Upper lobe of left lung (tissue), 6 donors: ENCODE measurements around the gene PCK2. TPM values are rescaled to one million over a fixed set of nuclear protein-coding genes. Genes with fewer than 3 reads are reported as not detected.
A peak's percentile ranks its signal among the peaks of the same experiment; 100 is the strongest.

ENCODE experiments used
- ATAC-seq, 2 donors: fragments of 200-7000 bp; cut with Tn5 transposase; one replicate each; pipeline ENCODE4 v1.9.1; 2022; ENCODE audit warnings: mild to moderate bottlenecking in 2 of 2, moderate library complexity in 2 of 2; ENCODE audit not compliant: low FRiP score in 2 of 2
- DNase-seq, 2 donors: peaks; one replicate each; pipeline ENCODE4 v3.0.0-alpha.2; 2019 to 2020
- H3K27ac ChIP-seq, 4 donors: fragments of 200-600 bp; sonication (generic); one replicate each; pipeline ENCODE4 v1.5.1; 2016 to 2019
- H3K27me3 ChIP-seq, 4 donors: fragments of 200-600 bp; sonication (generic); one replicate each; pipeline ENCODE4 v1.5.1; 2017 to 2019
- H3K36me3 ChIP-seq, 4 donors: fragments of 200-600 bp; sonication (generic); one replicate each; pipeline ENCODE4 v1.5.1; 2016 to 2019
- H3K4me1 ChIP-seq, 4 donors: fragments of 200-600 bp; sonication (generic); one replicate each; pipeline ENCODE4 v1.5.1; 2018 to 2019
- H3K4me3 ChIP-seq, 4 donors: fragments of 200-600 bp; sonication (generic); one replicate each; pipeline ENCODE4 v1.5.1; 2017 to 2019; ENCODE audit warnings: mild to moderate bottlenecking in 2 of 4, moderate library complexity in 1 of 4
- H3K9me3 ChIP-seq, 4 donors: fragments of 200-600 bp; sonication (generic); one replicate each; pipeline ENCODE4 v1.5.1; 2018 to 2019
- EP300 ChIP-seq, 4 donors: sonication (generic); formaldehyde crosslinking; IDR thresholded peaks; one replicate each; pipeline ENCODE4 v1.5.1; 2017; ENCODE audit warnings: antibody characterized with exemption in 4 of 4, control low read depth in 2 of 4
- POLR2A ChIP-seq, 4 donors: fragments of 450-650 bp; IDR thresholded peaks; one replicate each; pipeline ENCODE4 v1.5.1; 2016 to 2017; ENCODE audit warnings: antibody characterized with exemption in 4 of 4, mild to moderate bottlenecking in 2 of 4
- POLR2AphosphoS5 ChIP-seq, 2 donors: sonication (generic); formaldehyde crosslinking; IDR thresholded peaks; one replicate each; pipeline ENCODE4 v1.5.1; 2017; ENCODE audit warnings: antibody characterized with exemption in 2 of 2
- WGBS, 2 donors: methylation state at CpG; one replicate each; pipeline ENCODE4 v1.1.5; 2017 to 2018; 5-methylcytosine and 5-hydroxymethylcytosine counted together
- total RNA-seq, 6 donors: library from RNA; depleted of rRNA in 4 of 6; stranded (reverse); fragments of >200 nt in 4 of 6; gene quantifications; one replicate each; pipeline versions ENCODE4 v1.1.0 to v1.2.1, GENCODE V29; 2016 to 2021
- TF ChIP-seq, protein P1 (sequence below), 6 experiments: fragments of 450-650 bp in 4 of 6; fragments of 200-600 bp in 2 of 6; sonication (generic) in 2 of 6; IDR thresholded peaks; one replicate each; pipeline ENCODE4 v1.5.1; 2016 to 2019; ENCODE audit warnings: antibody characterized with exemption in 6 of 6
- donor health status: DM: no; HTN: no; CAD: no; lungs with moderate emphysema.
- donor health status: DM: no; HTN: yes; CAD: no; lungs with severe emphysema.

The PCK2 gene
- total RNA-seq, 6 donors from 2014 or later, result 27.2 to 70.3 (median 34.9) TPM

DNA sequence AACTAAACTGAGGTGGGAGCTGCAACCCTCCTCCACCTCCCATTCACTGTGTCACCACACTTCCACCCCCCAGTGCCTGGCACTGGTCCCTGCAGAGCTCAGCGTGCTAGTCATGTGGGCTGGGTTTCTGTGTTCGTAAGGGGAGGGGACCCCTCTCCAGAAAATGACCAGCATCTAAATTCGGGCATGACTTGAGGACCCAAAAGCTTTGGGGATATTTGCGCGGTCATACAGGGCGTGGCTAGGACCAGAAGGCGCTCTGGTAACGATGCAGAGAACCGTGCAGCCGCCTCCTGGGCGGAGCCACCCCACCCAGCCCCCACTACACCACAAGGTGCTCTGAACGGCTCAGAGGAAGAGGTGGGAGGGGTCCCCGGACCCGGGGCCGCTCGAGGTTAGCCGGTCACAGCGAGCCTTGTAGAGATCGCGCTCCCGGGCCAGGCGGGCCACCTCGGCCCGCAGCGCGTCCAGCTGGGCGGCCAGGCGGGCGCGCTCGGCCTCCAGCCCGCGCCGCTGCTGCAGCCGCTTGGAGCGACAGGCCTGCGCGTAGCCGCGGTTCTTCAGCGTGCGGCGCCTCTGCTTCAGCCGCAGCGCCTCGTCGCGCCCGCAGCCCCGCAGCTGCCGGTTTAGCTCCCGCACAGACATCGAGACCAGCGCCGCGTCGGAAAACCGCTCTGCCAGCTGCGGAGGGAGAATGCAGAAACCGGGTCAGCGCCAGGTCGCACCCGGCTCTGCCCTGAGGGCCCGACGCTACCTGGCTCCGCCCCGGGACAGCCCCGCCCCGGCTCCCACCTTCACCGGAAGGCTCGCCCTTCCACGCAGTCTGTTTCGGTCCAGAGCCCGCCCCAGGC is 13.0 kb upstream of the PCK2 start:
- ATAC-seq (peak; percentile 73 to 77), DNase-seq (peak; percentile 76 to 94)
- H3K27ac ChIP-seq, result peak overlapping the region; percentile 22 to 81 (median 73)
- H3K9me3 ChIP-seq, result no peaks in the 10 kb centered on the region
- WGBS, 2 donors, result 0 to 3% methylated on average over 11 to 13 of the region's 74 CpGs
- peaks cover 5 to 17% (median 16%) of the 10 kb centered on the region in 4 donors for H3K4me1 ChIP-seq
- H3K27me3 ChIP-seq, result no peaks in the 10 kb centered on the region
- TF ChIP-seq POLR2AphosphoS5 (IDR thresholded peaks at IDR 0.05) (peak in 1 of 2 donors; percentile 19), EP300 (IDR thresholded peaks at IDR 0.05) (no peak), POLR2A (IDR thresholded peaks at IDR 0.05) (peak in 2 of 4 donors; percentile 11 to 74)
- TF ChIP-seq, protein P1, sequence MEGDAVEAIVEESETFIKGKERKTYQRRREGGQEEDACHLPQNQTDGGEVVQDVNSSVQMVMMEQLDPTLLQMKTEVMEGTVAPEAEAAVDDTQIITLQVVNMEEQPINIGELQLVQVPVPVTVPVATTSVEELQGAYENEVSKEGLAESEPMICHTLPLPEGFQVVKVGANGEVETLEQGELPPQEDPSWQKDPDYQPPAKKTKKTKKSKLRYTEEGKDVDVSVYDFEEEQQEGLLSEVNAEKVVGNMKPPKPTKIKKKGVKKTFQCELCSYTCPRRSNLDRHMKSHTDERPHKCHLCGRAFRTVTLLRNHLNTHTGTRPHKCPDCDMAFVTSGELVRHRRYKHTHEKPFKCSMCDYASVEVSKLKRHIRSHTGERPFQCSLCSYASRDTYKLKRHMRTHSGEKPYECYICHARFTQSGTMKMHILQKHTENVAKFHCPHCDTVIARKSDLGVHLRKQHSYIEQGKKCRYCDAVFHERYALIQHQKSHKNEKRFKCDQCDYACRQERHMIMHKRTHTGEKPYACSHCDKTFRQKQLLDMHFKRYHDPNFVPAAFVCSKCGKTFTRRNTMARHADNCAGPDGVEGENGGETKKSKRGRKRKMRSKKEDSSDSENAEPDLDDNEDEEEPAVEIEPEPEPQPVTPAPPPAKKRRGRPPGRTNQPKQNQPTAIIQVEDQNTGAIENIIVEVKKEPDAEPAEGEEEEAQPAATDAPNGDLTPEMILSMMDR (IDR thresholded peaks at IDR 0.05), result no peak
- peak overlapping the region; percentile 15 to 80 (median 74) for H3K4me3 ChIP-seq
- H3K36me3 ChIP-seq, result no peaks in the 10 kb centered on the region

DNA sequence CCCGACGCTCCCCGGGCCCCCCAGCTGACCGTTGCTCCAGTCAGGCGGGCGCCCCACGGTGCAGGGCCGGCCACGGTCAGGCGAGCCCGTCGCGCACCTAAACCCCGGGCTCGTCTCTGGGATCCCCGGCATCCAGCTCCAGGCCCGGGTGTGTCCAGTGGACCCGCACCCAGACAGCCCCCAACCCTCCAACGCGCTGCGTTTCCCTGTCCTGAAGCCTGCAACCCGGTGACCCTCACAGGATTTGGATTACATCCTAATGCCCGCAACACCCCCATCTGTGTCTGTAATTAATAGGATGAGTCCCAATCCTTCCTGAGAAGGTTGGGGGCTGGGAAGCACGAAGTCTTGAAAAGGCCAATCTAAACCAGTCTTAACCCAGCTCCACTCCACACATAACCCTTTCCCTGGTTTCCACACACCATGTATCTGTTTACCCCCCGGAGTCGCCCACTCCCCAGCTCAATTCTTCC is 12.3 kb upstream of the PCK2 start:
- H3K27ac ChIP-seq, result peak overlapping the region; percentile 22 to 81 (median 73)
- no peaks in the 10 kb centered on the region for H3K36me3 ChIP-seq
- ATAC-seq (no peak), DNase-seq (no peak)
- H3K9me3 ChIP-seq, result no peaks in the 10 kb centered on the region
- TF ChIP-seq, protein P1 (IDR thresholded peaks at IDR 0.05), result no peak
- TF ChIP-seq EP300 (IDR thresholded peaks at IDR 0.05) (no peak), POLR2AphosphoS5 (IDR thresholded peaks at IDR 0.05) (no peak), POLR2A (IDR thresholded peaks at IDR 0.05) (no peak)
- H3K4me3 ChIP-seq, result peak overlapping the region; percentile 15 to 80 (median 74)
- H3K4me1 ChIP-seq, result peaks cover 5 to 17% (median 16%) of the 10 kb centered on the region in 4 donors
- no peaks in the 10 kb centered on the region for H3K27me3 ChIP-seq
- WGBS, 2 donors, result 44 to 51% methylated on average over 14 to 16 of the region's 26 CpGs

DNA sequence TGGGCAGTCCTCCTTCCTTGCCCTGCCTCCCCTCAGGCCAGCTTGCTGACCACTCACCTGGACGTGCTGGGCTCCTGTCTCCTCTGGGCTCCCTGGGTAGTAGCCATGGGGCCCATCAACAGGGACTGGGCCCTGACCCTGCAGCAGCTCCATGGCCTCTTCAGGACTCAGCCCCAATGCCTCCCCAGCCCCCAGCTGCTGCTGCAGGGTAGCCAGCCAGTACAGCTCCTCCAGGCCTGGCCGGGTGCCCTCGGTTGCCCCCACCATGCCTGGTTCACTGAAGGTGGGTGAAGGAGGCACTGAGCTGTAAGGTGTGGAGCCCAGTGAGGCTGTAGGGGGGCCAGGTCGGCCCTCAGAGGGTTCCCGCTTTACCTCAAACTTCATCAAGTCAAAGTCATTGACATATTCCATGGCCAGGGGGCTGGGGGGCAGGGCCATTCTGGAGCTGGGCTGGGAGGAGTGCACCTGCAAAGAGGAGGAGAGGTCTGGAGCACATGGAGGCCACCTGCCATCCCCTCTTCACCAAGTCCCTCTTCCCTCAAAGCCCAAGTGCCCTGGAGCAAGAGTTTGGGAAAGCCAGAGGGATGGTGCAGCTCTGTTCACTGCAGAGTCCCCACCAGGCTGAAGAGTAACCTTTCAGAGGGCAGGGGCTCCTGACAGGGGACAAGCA is 11.6 kb upstream of the PCK2 start:
- Histone ChIP-seq H3K4me1 (peaks cover 5 to 17% (median 16%) of the 10 kb centered on the region in 4 donors), H3K36me3 (no peaks in the 10 kb centered on the region), H3K27ac (no peak overlapping the region), H3K27me3 (no peaks in the 10 kb centered on the region), H3K4me3 (no peak overlapping the region), H3K9me3 (no peaks in the 10 kb centered on the region)
- DNase-seq, result no peak
- no peak for ATAC-seq
- no peak for TF ChIP-seq EP300 (IDR thresholded peaks at IDR 0.05)
- no peak for TF ChIP-seq POLR2A (IDR thresholded peaks at IDR 0.05)
- TF ChIP-seq, protein P1 (IDR thresholded peaks at IDR 0.05), result no peak
- TF ChIP-seq POLR2AphosphoS5 (IDR thresholded peaks at IDR 0.05), result no peak
- WGBS, 2 donors, result 96 to 100% methylated on average over 1 to 5 of the region's 5 CpGs

DNA sequence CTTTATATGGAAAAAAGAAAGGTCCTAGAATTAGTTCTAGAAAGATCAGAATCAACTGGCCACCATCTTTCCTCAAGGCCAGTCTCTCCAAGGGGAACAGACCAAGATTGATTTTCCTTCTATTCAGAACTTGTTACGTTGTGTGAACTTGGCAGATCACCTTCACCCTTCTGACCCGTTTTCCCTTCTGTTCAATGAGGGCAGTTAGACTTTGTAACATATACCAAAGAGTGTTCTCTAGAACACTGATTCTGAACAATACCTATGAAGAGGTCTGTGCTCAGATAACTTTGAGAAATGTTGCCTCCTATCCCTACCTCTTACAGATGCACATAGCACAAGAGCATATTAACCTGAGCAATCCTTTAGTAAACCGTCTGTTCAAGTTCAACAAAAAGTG is 10.6 kb upstream of the PCK2 start:
- Histone ChIP-seq H3K36me3 (no peaks in the 10 kb centered on the region), H3K27ac (no peak overlapping the region), H3K27me3 (no peaks in the 10 kb centered on the region), H3K4me3 (no peak overlapping the region), H3K4me1 (peaks cover 5 to 17% (median 16%) of the 10 kb centered on the region in 4 donors), H3K9me3 (no peaks in the 10 kb centered on the region)
- TF ChIP-seq, protein P1 (IDR thresholded peaks at IDR 0.05), result no peak
- TF ChIP-seq POLR2A (IDR thresholded peaks at IDR 0.05), result no peak
- no peak for TF ChIP-seq POLR2AphosphoS5 (IDR thresholded peaks at IDR 0.05)
- no peak for TF ChIP-seq EP300 (IDR thresholded peaks at IDR 0.05)
- 92% methylated on average over 3 of the region's 3 CpGs for WGBS, 2 donors
- ATAC-seq (no peak), DNase-seq (no peak)
